Motor neuron (in vitro differentiated cells): ENCODE data around the gene RND1. TPM values are rescaled to one million over a fixed set of nuclear protein-coding genes. Genes with fewer than 3 reads are reported as not detected.

Experiments used
- ATAC-seq, 8 experiments: fragments of 200-7000 bp; cut with Tn5 transposase; replicated peaks in 6 of 8; 2 replicates each; pipeline ENCODE4 v1.8.0; 2021; ENCODE audit warnings: mild to moderate bottlenecking in 8 of 8, moderate library complexity in 8 of 8
- H3K27ac ChIP-seq, 2 donors: fragments of 250-450 bp; sonication (Bioruptor Pico); 2 replicates each; pipeline ENCODE4 v1.9.0; 2021; ENCODE audit warnings: antibody characterized with exemption in 2 of 2, mild to moderate bottlenecking in 2 of 2, moderate library complexity in 1 of 2
- H3K4me1 ChIP-seq, 2 donors: fragments of 250-450 bp; sonication (Bioruptor Pico); replicated peaks in 1 of 2; 2 replicates each; pipeline ENCODE4 v1.6.1; 2021; ENCODE audit warnings: antibody characterized with exemption in 2 of 2, mild to moderate bottlenecking in 2 of 2, moderate library complexity in 1 of 2
- H3K4me3 ChIP-seq, 5 donors: fragments of 250-450 bp; sonication (Bioruptor Pico); 2 replicates each; pipeline ENCODE4 v1.9.0; 2021; ENCODE audit warnings: antibody characterized with exemption in 5 of 5, mild to moderate bottlenecking in 5 of 5, moderate library complexity in 4 of 5
- WGBS, 10 experiments: fragments of 450-650 bp; shearing (Covaris generic); methylation state at CpG; one replicate each; pipeline ENCODE4 v1.0.0; 2022; 5-methylcytosine and 5-hydroxymethylcytosine counted together
- in situ Hi-C, 9 experiments: fragments of 400-800 bp; cut with MboI; loops; one replicate each; pipeline ENCODE4 v1.15.0; 2021; ENCODE audit warnings: low sequenced_read_pairs in 9 of 9, low pct_unique_long_range_greater_than_20kb in 2 of 9; ENCODE audit not compliant: unreplicated experiment in 9 of 9
- total RNA-seq, 8 experiments: library from RNA; unstranded; fragments of 300-600 nt; gene quantifications; 2 replicates each; pipeline versions ENCODE4 v1.2.3 to v1.2.4, GENCODE V29; 2022

The RND1 gene
- total RNA-seq, 8 experiments from 2014 or later, result 1.1 to 12.3 (median 5.7) TPM

DNA sequence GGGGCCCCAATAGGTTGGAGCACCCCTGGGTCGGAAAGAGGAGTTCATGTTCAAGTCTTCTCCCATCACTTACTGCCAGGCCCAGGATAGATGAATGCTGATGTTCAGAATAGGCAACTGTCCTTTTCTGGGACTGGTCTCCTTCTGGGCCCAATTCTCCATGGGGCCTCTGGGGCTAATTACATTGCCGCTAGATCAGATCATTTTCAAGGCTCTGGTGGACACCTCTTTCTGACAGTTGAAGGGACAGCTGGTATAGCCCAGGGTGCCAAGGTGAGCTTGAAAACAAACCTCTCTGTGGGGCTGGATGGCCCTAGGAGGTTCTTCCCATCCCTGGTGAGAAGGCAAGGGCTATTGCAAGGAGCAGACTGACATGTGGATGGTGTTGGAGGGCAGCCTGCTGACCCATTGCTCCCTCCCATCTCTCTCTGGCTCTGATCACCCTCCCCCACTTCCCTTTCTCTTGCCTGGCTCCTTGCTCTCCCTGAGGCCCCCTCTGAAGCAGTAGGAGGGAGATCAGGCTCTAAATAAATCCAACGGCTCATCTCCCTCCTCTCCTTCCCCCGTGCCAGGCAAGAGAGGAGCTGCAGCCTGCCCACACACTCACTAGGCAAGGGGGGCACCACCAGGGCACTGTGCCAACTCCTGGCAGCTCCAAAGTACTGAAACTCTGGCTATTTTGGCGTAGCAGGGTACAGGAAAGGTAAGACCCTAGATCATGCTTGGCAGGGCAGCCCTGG lies 45.5 kb downstream of the RND1 start:
- ATAC-seq, result no peak
- H3K4me3 ChIP-seq, result peak overlapping the region in 1 of 5 donors; percentile 55
- 33 to 100% (median 76%) methylated on average over 1 to 2 of the region's 5 CpGs; no CpG with 5 or more reads in 4 of the 10 experiments for WGBS, 10 experiments
- no peak overlapping the region for H3K27ac ChIP-seq
- in situ Hi-C loops, result no loop called here
- H3K4me1 ChIP-seq, result peaks cover 21 to 27% of the 10 kb centered on the region in 2 donors

DNA sequence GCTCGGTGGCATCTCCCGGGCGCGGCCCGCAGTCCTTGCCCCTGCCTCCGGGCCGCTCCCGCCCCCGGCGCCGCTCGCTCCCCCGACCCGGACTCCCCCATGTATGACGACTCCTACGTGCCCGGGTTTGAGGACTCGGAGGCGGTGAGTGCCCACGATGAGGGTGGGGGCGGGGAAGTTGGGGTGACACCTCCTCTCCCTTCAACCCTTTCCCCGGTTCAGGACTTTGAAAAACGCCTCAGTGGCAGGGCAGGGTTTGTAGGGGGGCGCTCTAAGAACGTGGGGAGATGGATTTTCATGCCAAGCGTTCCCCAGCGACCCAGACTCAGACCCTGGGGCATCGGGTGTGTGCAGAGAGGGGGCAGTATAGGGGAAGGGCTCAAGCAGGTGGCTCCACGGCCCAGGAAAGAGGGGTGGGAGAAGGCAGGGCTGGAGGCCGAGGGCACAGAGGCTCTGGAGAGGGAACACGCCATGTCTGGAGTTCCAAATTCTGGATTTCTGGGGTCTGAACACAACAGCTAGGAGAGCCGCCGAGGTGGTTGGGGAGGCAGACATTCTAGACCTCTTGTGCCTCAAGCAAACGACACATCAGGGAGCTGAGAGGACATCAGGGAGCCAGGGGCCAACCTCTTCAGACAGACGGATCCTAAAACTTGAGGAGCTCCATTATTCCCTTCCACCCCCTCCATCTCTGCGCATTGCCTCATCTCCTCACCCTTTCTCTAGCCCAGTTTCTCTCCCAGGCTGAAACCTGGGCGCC lies 46.7 kb downstream of the RND1 start:
- ATAC-seq, result no peak
- in situ Hi-C loops, result no loop called here
- Histone ChIP-seq H3K4me1 (peaks cover 21 to 27% of the 10 kb centered on the region in 2 donors), H3K4me3 (peak overlapping the region; percentile 46 to 72 (median 65)), H3K27ac (peak overlapping the region; percentile 51 to 65)
- 46 to 100% methylated on average over 3 to 5 of the region's 37 CpGs; no CpG with 5 or more reads in 8 of the 10 experiments for WGBS, 10 experiments

DNA sequence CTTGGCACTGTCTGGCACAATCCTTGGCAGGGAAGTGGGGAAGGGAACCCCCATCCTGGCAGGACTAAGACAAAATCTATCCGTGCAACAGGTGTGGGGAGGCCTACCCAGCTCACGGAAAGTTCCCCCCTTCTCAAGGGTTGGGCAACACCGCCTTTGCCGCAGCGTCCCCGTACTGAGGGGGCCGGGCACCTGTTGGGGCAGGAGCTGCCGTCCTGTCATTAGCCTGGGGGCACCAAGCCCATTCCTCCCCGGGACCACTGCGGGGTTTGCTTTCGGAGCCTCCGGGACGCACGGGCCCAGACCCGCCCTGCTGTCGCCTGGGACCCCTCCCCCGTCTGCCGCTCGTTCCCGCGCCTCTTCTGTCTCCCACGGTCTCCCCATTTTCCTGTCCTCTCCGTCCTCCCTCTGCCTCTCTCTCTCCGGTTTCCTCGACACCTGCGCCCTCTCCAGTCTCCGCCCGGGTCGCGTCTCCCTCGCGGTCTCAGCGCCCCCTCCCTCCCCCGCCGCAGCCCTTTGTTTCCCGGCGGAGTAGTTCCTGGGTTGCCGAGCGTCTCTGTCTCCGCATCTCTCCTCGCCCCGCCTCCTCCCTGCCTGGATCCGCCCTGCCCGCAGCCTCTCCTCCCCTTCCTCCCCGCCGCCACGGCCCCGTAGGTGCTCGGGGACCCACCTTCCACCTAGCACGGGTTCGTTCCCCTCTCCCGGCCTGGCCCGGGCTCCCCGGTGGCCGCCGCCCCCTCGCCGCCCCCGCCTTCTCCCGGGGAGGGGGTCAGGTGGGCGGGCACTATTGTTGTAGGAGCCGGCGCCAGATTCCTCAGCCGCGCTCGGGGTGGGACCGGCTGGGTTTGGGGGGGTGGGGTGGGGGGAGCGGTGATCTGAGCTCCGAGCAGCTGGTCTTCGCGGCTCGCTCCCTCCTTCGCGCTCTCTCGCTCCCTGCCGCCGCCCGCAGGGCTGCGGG lies 47.5 kb downstream of the RND1 start, which contains the start of gene CACNB3:
CACNB3 (plus strand) TSS at position 624 of the 958 bp plus-strand sequence. CDS start 434 bp downstream, outside the sequence.
- 0 to 6% methylated on average over 3 to 6 of the region's 79 CpGs; no CpG with 5 or more reads in 8 of the 10 experiments for WGBS, 10 experiments
- ATAC-seq, result peak; percentile 10 to 74 (median 64)
- in situ Hi-C loops, result no loop called here
- H3K27ac ChIP-seq, result peak within 1 kb of the TSS; percentile 51 to 65
- peak within 1 kb of the TSS; percentile 46 to 72 (median 65) for H3K4me3 ChIP-seq
- H3K4me1 ChIP-seq, result peaks cover 21 to 27% of the 10 kb centered on the region in 2 donors

DNA sequence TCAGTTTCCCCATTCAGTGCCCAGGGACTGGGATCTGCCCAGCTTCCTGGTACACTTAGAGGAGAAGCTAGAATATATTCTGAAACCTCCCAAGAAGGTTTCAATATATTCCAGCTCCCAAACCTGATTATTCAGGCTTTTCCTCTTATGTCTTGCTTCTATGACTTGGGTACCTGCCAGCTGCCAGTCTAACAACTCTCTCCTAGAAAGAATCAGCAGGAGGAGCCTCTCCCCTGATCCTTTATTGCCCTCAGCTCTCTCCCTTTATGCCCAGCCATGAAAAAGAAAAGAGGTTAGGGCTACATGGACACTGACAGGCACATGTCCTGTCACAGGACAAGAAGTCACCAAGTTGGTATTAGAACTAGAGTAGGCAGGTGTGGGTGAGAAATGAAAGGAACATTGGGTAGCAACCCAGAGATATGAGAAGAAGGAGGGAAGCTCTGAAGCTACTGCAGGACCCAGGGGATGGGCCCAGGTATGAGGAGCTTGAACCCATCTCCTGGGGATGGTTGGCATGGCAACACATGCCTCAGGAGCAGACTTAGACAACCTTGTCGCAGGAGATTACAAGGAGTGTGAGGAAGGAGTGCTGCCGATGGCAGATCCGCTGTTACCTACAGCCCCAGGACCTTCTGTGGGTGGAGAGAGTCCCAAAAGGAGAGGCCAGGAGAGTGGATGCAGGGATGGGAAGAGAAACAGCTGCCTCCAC lies 49.4 kb downstream of the RND1 start:
- H3K27ac ChIP-seq, result no peak overlapping the region
- WGBS, 10 experiments, result 0 to 100% (median 75%) methylated on average over 1 to 3 of the region's 3 CpGs; no CpG with 5 or more reads in 2 of the 10 experiments
- peak overlapping the region; percentile 45 to 79 (median 54) for H3K4me3 ChIP-seq
- no peak for ATAC-seq
- in situ Hi-C loops, result no loop called here
- peaks cover 21 to 27% of the 10 kb centered on the region in 2 donors for H3K4me1 ChIP-seq

DNA sequence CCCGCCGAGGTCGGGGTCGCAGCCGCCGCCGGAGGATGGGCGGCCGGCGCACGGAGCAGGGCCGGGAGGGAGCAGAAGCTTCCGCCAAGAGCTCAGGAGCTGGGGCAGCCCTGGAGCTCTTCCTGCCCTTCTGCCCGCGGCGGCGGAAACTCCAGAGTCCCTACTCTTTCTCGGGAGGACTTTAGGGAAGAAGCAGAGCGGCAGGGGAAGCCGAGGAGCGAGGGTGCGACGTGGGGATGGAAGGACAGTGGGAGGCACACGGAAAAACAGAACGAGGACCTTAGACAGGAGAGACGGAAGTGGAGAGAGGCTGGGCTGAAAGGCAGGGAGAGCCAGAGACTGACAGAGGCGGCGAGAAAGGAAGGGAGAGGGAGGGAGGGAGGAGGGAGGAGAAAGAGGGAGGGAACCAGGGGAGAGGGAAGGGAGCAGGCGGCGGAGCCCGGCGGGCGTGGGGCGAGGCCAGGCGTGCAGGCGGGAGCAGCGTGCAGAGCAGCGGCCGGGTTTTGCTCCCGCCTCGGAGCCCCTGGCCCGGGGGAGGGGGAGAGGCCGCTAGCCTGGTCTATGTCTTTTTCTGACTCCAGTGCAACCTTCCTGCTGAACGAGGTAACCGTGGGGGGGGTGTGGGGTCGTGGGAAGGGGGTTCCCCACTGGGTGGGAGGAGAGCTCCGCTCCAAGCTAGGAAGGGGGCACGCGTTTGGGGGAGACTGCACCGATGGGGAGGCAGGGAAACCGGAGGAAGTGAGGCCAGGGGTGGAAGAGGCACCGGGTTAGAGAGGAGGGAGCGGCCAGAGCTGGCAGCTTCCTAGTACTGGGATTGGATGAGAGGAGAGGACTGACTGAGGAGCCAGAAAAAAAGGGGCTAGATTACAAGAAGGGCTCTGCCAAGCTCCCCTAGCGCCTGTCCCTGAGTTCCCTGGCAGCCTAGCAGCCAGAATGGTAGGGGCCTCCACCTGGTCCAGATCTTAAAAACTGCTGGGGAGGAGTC lies 50.3 kb downstream of the RND1 start:
- whole genome bisulfite sequencing, 10 experiments, result 0 to 60% (median 0%) methylated on average over 1 to 19 of the region's 54 CpGs; no CpG with 5 or more reads in 4 of the 10 experiments
- peaks cover 28% of the 10 kb centered on the region in 2 donors for H3K4me1 ChIP-seq
- H3K4me3 ChIP-seq, result peak overlapping the region; percentile 45 to 79 (median 54)
- peak; percentile 50 to 74 (median 58) for ATAC-seq
- in situ Hi-C loops, result no loop called here
- H3K27ac ChIP-seq, result peak overlapping the region; percentile 66 to 85

DNA sequence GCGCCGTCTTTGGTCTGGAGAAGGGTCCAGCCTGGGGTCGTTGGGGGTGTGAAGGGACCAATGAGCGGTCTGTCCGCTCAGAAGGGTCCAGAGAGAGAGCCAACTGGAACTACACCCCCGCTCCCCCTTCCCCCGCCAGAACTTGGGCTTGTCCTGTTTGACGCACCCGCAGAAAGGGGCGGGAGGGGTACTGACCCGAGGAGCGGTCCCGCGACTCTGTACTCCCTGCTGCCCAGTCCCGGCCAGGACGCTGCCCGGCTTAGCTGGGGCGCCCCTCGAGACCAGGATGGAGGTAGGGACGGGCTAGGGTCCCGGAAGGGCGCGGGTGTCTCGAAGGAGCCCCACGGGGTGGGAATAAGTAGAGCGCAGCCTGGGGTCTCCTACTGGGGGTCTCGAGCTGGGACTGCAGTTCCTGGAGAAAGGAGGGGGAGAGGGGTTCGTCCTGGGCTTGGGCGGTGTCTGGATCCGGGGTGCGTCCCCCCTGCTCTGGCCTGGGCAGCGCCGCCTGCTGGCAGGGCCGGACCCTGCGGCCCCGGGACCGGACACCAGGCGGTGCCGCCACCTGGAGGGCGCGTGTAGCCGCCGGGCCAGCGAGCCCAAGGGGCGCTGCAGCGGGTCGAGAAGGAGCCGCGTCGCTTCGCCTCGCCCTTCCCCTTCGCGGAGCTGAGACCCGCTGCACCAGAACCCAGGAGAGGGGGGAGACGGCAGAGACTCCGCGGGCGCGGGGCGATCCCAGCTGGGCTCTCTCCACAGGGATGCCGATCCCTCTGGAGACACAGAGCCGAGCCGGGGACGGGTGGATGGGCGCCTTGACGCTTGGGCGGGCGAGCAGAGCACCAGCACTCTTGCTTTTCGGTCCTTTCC lies 51.2 kb downstream of the RND1 start:
- Histone ChIP-seq H3K27ac (peak overlapping the region; percentile 66 to 85), H3K4me1 (peaks cover 22 to 29% of the 10 kb centered on the region in 2 donors), H3K4me3 (peak overlapping the region; percentile 45 to 79 (median 54))
- in situ Hi-C loops, result no loop called here
- ATAC-seq, result peak; percentile 49 to 77 (median 50)
- WGBS, 10 experiments, result 0 to 6% (median 0%) methylated on average over 1 to 7 of the region's 70 CpGs; no CpG with 5 or more reads in 6 of the 10 experiments

DNA sequence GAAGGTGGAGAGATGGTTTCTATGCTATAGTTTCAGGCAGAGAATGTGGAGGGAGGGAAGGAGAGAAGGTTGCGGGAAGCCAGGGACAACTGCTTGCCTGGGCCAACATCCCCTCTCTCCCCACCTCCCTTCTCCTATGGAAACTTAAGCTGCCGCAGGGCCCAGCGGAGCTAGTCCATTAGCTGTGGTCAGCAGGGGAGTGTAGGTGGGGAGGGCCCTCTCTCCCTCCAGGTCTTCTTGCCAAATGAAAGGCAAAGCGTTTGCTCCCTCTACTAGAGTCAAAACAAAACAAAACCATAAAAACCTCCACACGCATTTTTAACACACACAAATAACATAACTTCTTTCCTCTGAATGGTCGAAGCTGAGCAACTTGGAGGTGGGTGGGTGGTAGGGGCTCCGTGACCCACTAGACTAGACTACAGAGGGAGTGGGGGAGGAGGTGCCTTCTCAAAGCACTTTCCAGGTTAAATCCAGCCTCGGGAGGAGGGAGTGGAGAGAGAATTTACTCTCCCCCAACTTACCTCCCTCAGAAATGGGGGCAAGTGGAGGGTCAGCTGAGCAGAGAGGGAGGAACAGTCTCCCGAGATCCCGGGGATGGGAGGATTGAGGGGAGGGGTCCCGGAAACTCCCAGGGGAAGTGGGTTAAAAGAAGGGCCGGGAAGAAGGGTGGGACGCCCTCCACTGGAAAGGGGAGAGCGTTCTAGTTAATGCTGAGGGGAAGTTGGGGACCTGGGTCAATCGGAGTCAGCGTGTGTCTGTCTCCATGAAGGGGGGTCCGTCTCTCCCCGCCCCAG lies 52.0 kb downstream of the RND1 start:
- Histone ChIP-seq H3K4me1 (peaks cover 20 to 29% of the 10 kb centered on the region in 2 donors), H3K27ac (no peak overlapping the region), H3K4me3 (peak overlapping the region in 4 of 5 donors; percentile 45 to 79 (median 54))
- ATAC-seq, result no peak
- in situ Hi-C loops, result no loop called here
- 20 to 86% (median 57%) methylated on average over 1 to 6 of the region's 18 CpGs for WGBS, 10 experiments

DNA sequence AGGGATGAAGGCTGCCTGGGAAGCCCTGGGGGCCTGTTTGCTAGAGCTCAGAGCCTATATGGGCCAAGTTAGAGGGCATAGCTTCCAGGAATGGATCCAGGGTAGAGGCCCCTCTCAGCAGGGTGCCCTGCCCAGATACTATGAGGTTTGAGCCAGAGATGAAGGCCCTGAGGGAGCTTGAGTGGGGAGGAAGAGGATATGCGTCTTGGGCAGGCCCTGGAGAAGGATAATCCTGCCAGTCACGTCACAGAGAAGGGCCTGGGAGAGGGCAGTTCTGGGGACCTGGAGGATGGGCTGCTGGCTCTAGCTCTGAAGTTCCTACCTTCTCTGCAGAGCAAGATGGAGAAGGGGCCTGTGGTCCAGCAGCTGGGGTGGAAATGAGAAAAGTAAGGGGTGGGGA lies 53.3 kb downstream of the RND1 start:
- 14 to 83% (median 23%) methylated on average over 1 to 2 of the region's 2 CpGs; no CpG with 5 or more reads in 6 of the 10 experiments for WGBS, 10 experiments
- ATAC-seq, result peak in 1 of 8 experiments; percentile 1
- Histone ChIP-seq H3K4me1 (peaks cover 18 to 27% of the 10 kb centered on the region in 2 donors), H3K4me3 (no peak overlapping the region), H3K27ac (no peak overlapping the region)
- in situ Hi-C loops, result no loop called here

DNA sequence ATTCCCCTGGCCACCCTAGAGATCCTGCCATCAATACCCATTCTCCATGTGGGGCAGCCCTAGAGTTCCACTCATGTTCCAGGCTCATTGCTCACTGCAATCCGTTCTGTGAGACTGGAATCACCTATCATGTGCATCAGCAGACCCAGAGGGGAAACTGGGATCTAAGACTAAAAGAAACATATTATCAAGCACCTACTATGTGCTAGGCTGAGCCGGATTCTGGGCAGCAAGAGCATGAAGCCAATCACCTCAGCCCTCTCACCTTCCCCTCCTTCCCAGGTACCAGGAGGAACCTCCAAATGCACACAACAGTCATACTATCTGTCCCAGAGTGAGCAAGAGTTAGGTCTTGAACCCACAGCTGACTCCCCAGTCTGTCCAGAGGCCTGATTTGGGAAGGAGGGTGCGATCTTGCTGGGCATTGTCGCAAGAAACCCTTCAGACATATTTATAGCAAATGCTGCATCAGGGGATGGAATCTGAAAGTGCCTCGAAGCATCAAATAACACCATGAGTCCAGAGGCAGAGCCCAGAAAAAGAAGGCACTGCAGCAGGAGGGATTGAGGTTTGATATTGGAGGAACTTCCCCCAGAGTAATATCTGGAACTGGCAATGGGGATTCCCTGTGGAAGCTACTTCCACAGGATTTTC lies 54.1 kb downstream of the RND1 start:
- Histone ChIP-seq H3K4me1 (peaks cover 10 to 19% of the 10 kb centered on the region in 2 donors), H3K4me3 (no peak overlapping the region), H3K27ac (no peak overlapping the region)
- no peak for ATAC-seq
- 60 to 100% (median 100%) methylated on average over 1 to 4 of the region's 5 CpGs; no CpG with 5 or more reads in 3 of the 10 experiments for WGBS, 10 experiments
- in situ Hi-C loops, result no loop called here
